HG03558 (cell line): ENCODE measurements around the gene PLA2G2E.

Experiments used
- ATAC-seq: cut with Tn5 transposase; IDR thresholded peaks from one replicate; pipeline ENCODE4 v1.9.1; 2021; ENCODE audit warnings: moderate number of reproducible peaks; ENCODE audit not compliant: unreplicated experiment; ENCODE audit errors: extremely low read depth

Gene PLA2G2E, protein sequence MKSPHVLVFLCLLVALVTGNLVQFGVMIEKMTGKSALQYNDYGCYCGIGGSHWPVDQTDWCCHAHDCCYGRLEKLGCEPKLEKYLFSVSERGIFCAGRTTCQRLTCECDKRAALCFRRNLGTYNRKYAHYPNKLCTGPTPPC

DNA sequence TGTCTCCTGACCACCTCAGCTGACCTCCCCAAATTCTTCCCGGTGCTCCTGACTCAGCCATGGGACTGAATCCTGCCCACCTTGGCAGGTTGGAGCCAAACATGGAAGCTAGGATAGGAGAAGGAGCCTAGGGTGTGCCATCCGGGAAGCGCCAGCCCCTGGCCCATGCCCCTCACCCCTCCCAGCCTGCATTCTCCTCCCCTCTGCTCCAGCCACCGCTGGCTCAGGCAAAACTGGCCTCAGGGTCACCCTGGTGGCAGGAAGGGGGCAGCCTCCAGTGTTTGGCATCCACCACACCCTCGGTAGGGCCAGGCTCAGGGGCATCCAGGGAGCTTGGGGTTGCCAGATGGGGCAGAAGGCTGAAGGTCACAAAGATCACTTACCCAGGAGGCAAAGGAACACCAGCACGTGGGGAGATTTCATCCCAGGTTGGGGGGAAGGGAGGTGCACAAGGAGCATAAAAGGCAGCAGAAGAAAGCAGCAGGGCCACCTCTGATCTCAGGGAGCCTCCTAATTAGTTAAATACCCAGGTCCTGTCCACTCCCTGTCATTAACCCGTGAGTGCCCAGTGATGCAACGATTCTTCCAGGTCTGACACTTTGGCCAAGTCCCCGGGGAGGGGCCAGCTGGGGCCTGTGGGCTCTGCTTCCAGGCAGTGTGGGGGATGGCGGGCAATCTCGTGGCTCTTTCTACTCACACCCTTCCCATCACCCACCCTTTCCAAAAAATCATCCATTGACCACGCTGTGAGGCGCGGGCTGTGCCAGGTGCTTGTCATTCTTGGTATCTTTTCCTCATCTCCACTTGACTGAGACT is at the start of gene PLA2G2E:
PLA2G2E (minus strand) TSS at position 481 of the 816 bp plus-strand sequence; CDS start at position 423, 58 bp downstream.
- ATAC-seq, result no peak

DNA sequence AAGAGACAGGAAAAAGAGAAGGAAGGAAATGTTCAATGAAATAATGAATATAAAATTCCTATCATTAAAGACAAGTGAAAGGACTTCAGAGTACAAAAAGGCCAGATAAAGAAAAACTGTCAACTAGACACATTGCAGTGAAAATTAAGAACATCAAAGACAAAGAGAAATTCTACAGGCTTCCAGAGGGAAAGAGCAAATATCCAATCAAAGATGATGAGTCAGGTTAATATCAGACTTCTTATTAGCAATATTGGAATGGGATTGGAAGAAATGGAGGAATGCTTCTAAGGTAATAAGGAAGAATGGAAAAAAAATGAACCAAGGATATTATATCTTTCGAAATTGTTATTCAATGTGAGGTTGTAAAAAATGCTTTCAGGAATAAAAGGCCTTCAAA is 48.2 kb upstream of the PLA2G2E start:
- no peak for ATAC-seq

DNA sequence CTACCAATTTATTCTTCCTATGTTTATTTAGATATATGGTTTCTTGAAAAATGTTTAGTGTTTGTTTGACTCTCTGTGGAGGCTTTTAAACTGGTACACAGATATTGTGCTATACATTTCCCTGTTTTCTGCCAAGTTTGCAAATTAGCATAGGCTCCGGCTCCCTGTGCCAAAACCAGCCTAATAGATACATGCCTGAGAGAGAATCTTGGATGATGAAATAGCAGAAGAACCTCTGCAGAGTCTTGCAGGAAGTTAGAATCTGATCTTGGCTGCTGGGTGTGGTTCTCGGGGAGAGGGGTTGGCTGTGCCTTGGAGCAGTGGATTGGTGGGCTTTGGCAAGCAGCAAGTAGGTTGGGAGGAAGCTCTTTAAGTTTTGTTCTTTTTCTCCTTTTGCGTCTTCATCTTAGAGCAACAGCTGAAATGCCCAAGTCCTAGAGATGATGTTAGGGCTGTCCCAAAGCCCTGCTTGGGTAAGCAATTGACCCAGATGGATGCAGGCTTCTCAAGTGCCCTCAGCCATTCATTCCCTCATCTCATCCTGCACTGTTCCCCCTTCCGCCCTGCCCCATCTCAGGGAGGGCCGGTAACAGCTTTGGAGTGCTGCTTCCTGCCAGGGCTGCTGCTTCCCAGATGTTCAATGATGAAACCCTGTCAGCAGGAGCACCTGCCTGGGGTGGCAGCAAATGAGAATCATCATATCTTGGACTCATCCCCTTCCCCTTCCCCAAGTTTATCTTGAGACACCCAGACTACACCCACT is 46.7 kb upstream of the PLA2G2E start:
- ATAC-seq, result no peak

DNA sequence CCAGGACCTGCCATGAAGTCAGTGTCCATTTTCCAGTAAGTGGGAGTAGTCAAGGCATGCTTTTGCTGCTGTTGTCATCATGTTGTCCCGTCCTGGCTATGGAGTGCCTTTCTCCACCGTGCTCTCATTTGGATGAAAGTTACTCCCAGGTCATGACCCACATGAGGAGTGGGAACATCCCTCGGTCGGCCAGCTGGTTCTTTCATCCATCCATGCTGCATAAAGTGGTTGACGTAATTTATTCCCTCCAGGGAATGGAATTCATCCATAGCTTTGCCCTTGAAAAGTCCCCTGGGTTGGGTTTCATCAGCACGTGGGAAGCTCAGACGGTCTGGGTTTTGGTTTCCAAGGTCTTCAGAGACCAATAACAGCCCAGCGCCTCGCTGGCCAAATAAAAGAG is 44.4 kb upstream of the PLA2G2E start:
- no peak for ATAC-seq

DNA sequence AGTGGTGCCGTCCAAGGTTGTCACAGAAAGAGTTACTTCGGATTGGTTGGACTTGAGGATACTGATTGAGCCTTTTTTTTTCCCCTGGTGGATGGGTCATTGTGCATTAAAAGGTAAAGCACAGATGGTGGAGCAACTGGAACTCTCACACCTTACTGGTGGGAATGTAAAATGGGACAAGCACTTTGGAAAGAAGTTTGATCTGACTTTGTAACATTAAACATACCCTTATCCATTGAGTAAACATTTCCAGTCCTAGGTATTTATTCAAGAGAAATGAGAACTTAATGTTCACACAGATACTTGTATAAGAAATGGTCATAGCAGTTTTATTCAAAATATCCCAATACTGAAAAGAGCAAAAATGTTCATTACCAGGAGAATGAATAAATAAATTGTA is 41.1 kb upstream of the PLA2G2E start:
- ATAC-seq, result no peak

DNA sequence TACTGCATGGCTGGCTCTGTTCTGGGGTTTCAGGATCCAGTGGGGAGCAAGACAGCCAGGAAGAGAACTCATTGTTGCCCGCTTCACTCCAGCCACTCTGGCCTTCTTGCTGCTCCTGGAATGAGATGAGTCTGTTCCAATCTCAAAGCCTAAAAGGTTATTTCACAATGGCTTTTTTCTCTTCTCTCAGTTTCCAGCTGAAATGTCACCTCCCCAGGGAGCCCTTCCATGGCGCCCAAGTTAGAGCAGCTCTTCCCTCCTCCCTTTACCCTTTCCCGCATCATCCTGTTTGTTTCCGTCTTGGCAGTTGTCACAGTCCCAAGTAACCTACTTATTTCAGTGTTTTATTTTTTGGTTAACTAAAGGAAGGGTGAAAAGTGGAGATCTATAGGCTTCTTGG is 40.2 kb upstream of the PLA2G2E start:
- ATAC-seq, result no peak

DNA sequence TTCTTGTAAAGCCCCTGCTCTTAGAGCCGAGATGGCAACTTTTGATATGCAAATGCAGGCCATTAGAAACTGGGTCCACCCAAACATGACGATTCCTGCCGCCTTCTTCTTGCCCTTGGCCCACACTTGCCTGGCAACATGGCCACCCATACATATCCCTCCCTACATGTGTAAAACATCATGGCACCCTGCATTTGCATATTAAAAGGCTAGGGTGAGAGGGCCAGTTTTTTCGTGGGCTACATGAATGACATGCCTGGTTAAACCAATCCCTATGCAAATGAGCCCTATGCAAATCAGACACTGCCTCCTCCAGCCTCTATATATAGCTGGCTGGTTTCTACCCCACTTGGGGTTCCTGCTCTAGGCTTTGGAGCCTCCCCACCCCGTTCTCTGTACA is 37.2 kb upstream of the PLA2G2E start:
- no peak for ATAC-seq

DNA sequence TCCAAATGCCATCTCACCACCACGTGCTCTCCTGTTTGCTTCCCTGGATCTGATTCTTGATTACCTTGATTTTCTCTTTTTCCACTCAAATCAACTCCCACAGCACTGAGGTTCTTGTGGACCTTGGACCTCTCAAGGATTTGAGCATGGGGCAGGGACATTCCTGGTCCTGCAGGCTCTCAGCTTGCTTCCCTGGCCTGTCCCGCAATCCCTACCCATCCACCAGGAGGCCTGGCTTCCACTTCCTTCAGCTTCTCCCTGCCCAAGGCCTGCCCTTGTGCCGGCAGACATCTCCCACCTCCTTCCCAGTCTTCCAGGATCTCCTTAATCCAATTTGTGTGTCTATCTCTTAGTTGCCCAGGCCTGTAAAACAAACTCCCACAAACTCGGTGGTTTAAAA is 34.4 kb upstream of the PLA2G2E start:
- no peak for ATAC-seq

DNA sequence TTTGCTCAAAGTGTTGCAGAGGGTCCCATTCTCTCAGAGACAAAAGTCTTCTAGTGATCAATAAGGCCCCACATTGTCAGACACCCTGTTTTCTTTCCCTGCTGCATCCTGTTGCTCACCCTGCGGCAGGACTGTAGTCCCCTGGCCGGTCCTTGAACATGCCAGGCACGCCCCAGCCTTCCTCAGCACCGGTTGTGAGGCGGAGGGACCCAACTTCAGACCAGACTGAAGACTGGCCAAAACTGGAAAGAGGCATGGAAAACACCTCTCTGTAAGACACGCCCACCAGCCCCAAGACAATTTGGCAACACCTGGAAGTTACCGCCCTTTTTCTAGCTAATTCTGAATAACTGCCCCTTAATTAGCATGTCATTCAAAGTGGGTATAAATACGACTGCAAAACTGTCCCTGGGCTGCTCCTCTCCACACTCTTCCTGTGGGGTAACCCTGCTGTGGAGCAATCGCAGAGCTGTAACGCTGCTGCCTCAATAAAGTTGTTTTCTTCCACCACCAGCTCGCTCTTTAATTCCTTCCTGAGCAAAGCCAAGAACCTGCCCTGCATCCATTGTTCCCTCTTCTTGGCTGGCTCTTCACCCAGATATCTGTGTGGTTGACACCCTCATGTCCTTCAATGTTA is 32.2 kb upstream of the PLA2G2E start:
- no peak for ATAC-seq

DNA sequence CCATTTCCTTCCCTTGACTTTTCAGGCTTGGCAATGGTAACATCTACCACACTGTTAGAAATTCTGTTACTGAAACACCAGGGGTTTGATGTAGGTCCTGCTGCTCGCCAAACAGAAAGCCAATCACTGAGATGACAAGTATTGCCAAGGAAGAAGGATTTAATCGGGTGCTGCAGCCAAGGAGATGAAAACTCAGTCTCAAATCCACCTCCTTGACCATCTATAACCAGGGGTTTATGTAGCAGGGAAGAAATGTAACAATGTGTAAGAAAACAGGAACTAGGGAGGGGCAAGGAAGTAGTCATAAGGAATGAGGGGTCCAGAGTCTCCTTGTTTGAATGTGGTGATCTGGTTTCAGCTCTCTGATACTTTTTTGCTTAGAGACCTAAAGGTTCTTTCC is 30.6 kb upstream of the PLA2G2E start:
- ATAC-seq, result no peak

DNA sequence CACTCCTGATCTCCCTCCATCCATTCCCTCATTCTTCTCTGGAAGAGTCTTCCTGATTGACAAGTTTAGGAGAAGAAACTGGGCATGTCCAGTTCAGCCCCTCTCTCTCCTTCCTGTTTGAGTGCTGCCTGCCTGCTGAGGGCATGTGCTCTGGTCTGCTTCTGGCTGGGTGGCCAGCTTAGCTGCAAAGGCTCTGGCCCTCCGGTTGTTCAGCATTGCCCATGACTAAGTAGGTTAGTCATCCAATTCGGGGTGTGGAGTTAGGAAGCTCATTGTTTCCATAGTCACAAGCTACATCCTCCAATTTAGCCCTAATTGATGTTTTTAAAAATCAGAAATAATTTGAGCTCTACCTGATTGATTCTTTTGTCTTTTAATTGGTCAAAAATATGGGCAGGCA is 25.6 kb upstream of the PLA2G2E start:
- ATAC-seq, result no peak

DNA sequence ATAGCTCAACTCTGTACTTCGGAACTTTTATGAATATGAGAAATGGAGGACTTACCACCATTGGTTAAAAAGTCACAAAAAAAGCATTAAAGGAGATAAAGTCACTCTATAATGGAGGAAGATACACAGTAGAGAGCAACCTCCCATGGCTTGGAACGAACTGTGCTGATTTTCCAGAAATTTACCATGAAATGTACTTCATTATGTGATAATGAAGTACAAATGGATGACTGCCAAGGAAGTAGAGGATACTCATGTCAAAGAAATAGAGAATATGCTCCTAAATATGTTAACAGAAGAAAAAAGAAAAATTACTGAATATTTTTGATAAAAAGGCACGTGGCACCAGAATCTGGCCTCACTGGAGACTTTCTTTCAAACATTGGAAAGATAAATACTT is 23.6 kb upstream of the PLA2G2E start:
- ATAC-seq, result no peak

DNA sequence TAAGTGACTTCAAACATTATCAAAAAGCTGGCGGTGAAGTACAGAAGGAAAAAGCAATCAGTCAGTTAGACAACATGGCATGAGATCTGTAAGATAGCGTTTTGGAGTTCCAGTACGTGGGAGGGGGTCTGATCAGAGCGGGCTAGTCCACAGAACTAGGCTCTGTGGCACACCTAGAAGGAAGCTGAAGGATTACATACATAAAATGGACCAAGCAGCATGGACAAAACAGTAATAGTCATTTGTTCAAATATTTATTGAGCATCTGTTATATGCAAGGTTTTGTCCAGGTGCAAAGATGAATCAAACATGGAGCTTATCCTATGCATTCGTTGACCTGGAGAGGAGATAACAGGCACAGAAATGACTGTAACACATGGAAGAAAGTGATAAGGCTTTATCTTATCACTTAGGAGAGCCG is 22.9 kb upstream of the PLA2G2E start:
- no peak for ATAC-seq

DNA sequence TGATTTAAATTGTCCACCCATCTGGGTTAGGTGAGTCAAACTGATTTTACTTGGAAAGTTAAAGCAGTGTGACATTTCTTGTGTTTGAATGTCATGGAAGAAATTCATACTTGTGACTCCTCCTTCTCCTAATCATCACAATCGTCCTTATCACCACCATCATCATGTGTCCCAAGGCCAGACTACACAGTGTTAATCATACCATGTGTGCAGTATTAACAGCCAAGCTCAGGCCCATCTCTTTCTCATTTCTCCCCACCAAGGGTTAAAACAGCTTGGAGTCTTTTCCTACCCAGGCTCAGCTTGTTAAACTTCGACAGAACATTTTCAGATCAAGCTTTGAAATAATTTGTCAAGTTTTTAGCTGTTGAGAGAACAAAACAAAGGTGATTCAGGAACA is 22.5 kb upstream of the PLA2G2E start:
- no peak for ATAC-seq

DNA sequence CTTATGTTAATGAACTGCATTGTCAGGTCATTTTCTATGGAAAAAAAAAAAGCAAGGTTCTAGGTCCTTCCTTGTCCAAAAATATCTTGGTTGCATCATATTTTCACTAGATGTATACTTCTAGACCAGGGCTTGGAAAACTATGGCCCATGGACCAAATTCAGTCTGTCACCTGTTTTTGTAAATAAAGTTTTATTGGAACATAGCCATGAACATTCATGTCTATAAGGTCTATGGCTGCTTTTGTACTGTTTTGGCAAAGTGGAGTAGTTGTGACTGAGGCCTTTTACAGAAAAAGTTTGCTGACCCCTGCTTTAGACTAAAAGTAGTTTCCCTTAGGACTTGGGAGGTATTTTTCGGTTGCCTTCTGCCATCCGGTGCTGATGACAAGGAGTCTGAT is 19.2 kb upstream of the PLA2G2E start:
- no peak for ATAC-seq

DNA sequence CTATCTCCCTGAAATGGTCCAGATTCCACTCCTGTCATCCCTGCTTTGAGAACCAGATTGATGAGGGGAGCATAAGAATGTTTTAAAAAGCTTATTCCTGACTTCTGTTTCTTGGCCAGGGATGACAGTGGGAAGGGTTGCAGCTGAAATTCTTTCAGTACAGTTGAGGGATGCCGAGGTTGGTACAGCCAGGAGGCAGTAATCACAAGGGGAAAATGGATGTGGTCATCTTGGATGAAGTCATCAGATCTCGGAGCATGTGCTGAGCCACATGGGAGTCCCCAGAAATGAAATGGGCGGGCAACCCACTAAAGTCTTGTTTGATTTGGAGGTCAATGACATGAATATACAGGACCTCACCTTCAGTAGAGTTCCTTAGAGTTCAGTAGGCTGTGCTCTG is 18.7 kb upstream of the PLA2G2E start:
- no peak for ATAC-seq

DNA sequence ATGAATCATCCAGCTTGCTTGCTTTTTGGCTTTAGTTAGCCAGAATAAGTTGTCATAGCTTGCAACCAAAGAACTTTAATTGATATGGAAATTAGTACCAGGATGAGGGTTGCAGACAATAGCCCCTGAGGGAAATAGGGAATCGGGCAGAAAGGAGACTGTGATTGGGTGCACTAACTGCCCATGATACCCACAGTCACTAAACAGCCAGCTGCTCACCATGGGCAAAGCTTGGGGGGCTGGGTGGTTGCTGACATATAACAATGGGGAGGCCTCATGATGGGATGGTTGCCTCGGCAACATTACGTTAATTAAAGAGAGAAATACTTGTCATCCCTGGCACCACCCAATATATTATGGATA is 17.8 kb upstream of the PLA2G2E start:
- no peak for ATAC-seq

DNA sequence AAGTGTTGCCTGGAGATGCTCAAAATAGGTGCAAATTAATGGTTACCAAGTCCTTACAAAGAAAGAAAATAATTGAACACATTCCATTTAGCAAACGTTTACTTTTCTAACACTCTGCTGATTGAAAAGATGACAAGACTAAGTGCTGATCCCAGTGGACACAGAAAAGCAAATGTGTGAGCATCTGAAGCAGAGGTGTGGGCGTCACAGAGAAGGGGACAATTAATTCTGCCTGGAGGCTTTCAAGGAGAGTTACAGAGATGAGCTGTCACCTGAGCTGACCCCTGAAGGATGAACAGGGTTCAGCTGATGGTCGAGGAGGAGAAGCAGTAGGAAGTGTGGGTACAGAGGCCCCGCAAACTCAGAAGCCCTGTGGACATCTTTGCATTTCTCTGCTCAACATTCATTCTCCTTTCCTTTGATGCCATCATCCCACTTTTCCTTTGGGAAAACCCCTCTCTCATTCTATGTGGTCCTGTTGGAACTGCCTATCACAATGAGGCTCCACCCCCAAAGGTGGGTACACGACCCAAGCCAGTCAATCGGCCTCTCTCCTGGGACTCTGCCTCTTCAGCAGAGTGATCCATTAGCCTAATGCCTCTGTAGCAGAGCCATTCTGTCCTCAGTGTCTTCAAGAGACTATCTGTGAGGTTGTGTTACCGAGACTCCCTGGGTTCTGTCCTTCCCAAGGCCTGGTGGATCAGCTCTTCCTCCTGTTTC is 17.2 kb upstream of the PLA2G2E start:
- ATAC-seq, result no peak

DNA sequence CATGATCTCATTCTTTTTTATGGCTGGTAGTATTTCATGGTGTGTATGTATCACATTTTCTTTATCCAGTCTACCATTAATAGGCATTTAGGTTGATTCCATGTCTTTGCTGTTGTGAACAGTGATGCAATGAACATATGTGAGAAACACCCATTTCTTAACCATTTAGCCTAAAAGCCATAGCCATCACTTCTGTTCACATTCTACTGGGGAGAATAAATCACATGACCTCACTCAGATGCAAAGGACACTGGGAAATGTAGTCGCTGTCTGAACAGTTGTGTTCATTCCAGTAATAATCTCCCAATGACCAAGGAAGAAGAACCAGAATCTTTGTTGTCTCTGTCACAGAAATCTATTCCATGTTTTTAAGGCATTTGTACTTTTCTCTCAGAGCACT is 15.1 kb upstream of the PLA2G2E start:
- ATAC-seq, result no peak

DNA sequence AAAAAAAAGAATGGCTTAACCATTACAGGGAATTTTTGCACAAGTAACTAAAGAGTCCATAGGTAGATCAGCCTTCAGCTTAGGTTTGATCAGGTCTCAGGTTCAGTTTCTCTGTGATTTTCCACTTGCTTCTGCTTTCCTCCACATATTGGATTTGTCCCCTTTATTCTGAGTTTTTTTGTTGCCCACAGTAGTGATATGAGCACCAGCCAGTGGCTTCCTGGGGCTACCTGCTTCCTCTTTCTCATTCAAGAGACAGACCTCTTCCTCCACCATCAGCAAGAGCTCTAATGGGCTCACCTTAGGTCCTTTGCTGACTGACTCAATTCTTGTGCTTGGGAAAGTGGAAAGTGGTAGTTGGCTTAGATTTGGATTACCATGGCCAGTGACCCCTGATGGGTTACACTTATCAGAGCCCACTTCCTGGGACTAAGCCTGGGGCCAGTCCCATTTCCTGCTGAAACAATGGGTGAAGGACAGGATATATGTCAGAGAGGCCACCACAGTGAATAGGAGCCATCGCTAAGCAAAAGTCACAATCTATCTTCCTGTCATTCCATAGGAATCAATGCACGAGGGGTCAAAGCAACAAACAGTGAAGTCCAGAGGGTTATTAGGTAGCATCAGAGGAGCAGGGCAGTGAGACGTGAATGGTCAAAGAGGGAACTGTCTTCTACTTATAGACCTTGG is 12.8 kb upstream of the PLA2G2E start:
- ATAC-seq, result no peak
